Right lobe of liver (tissue), 6 donors: ENCODE results near the gene ERICH6. TPM values are rescaled to one million over a fixed set of nuclear protein-coding genes. Genes with fewer than 3 reads are reported as not detected.

ENCODE experiments used
- ATAC-seq, 4 donors: fragments of 200-7000 bp; cut with Tn5 transposase; one replicate each; pipeline ENCODE4 v1.9.1; 2020; ENCODE audit warnings: mild to moderate bottlenecking in 4 of 4, moderate library complexity in 4 of 4
- DNase-seq, 3 donors: peaks; one replicate each; pipeline ENCODE4 v3.0.0-alpha.2; 2020
- H3K27ac ChIP-seq, 3 donors: fragments of 200-600 bp; one replicate each; pipeline ENCODE4 v1.8.0; 2022
- H3K27me3 ChIP-seq, 2 donors: fragments of 200-600 bp; one replicate each; pipeline ENCODE4 v1.8.0; 2022
- H3K36me3 ChIP-seq, 4 donors: fragments of 200-600 bp; sonication (generic) in 1 of 4; one replicate each; pipeline versions ENCODE4 v1.5.1 to v1.8.0; 2017 to 2022; ENCODE audit warnings: control low read depth in 1 of 4
- H3K4me1 ChIP-seq, 4 donors: fragments of 200-600 bp; sonication (generic) in 1 of 4; one replicate each; pipeline versions ENCODE4 v1.5.1 to v1.8.0; 2017 to 2022; ENCODE audit warnings: control low read depth in 1 of 4
- H3K4me3 ChIP-seq, 3 donors: fragments of 200-600 bp; one replicate each; pipeline ENCODE4 v1.8.0; 2022
- H3K9me3 ChIP-seq, 4 donors: fragments of 200-600 bp; sonication (generic) in 1 of 4; one replicate each; pipeline versions ENCODE4 v1.5.1 to v1.8.0; 2017 to 2022; ENCODE audit warnings: control low read depth in 1 of 4
- CTCF ChIP-seq, 4 donors: fragments of 200-600 bp in 3 of 4; fragments of 450-650 bp in 1 of 4; IDR thresholded peaks; one replicate each; pipeline versions ENCODE4 v1.5.1 to v1.8.0; 2016 to 2022; ENCODE audit warnings: antibody characterized with exemption in 4 of 4, mild to moderate bottlenecking in 2 of 4
- POLR2A ChIP-seq: fragments of 450-650 bp; IDR thresholded peaks from one replicate; pipeline ENCODE4 v1.6.1; 2017; ENCODE audit warnings: antibody characterized with exemption, mild to moderate bottlenecking
- WGBS: methylation state at CpG from one replicate; pipeline ENCODE4 v1.1.6; 2018; ENCODE audit warnings: low coverage, low lambda C conversion rate; ENCODE audit not compliant: insufficient coverage; ENCODE audit errors: missing lambda C conversion rate; 5-methylcytosine and 5-hydroxymethylcytosine counted together
- intact Hi-C, 2 donors: fragments of 100-400 bp; cut with DNase I; formaldehyde crosslinking; loops; one replicate each; pipeline versions ENCODE4 v1.11.2 to v1.14.1; 2022
- total RNA-seq, 6 experiments: library from RNA; depleted of rRNA in 2 of 6; stranded (reverse); fragments of >200 nt in 2 of 6; fragmentation: NEBNext Ultra II Directional in 3 of 6; extraction: Animal tissue kit (Norgen Biotek cat#: 25700) in 3 of 6; gene quantifications; one replicate each; pipeline versions ENCODE4 v1.1.0 to v1.2.4, GENCODE V29; 2016 to 2023
- donor health status: DM: no; HTN: yes; CAD: no.
- donor health status: DM: no; HTN: no; CAD: no.
- donor health status: DM: no; HTN: no; CAD: no.
- donor health status: DM: no; HTN: yes; CAD: no.
- donor health status: DM: no; HTN: yes; CAD: no.

Gene ERICH6
- total RNA-seq, 6 experiments from 2014 or later, result 0.49 TPM; not detected in 5

DNA sequence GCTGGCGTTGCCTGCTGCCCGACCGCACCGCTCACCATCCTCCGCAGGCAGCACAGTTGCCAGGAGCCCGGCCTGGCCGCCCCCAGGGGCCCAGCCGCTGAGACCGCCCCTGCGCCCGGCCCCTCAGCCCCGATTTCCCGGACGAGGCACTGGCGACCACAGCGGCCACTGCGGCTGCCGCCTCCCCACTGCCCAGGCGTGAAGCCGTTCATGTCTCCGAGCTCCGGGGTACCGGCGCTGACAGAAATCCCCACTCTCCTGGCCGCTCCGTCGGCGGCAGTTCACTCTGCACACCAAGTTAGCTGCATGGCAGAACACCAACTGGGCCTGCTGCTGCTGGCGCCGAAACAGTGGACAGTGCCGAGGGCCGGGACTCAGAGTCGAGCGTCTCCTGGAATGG lies 92.1 kb downstream of the ERICH6 start:
- Histone ChIP-seq H3K27ac (no peak overlapping the region), H3K4me3 (no peak overlapping the region), H3K9me3 (no peaks in the 10 kb centered on the region), H3K36me3 (peaks cover 0 to 10% (median 0%) of the 10 kb centered on the region in 4 donors), H3K27me3 (no peaks in the 10 kb centered on the region), H3K4me1 (peaks cover 0 to 34% (median 8%) of the 10 kb centered on the region in 4 donors)
- WGBS, result 98% methylated on average over 7 of the region's 34 CpGs
- DNase-seq (no peak), ATAC-seq (peak in 1 of 4 donors; percentile 36)
- TF ChIP-seq CTCF (IDR thresholded peaks at IDR 0.05), result no peak
- TF ChIP-seq POLR2A, result no peak
- intact Hi-C loops, result no loop called here

GRCh38 chr3:150610785-150611184 lies 92.9 kb downstream of the ERICH6 start:
- TF ChIP-seq POLR2A (no peak), CTCF (IDR thresholded peaks at IDR 0.05) (no peak)
- Histone ChIP-seq H3K36me3 (peaks cover 0 to 10% (median 0%) of the 10 kb centered on the region in 4 donors), H3K4me1 (peaks cover 0 to 34% (median 8%) of the 10 kb centered on the region in 4 donors), H3K4me3 (no peak overlapping the region), H3K9me3 (no peaks in the 10 kb centered on the region), H3K27me3 (no peaks in the 10 kb centered on the region), H3K27ac (no peak overlapping the region)
- peak; percentile 39 to 72 (median 56) for ATAC-seq
- intact Hi-C loops, result no loop called here
- no peak for DNase-seq
- WGBS, result 6% methylated on average over 1 of the region's 1 CpG

- DNase-seq (no peak), ATAC-seq (no peak)
- Histone ChIP-seq H3K4me3 (no peak overlapping the region), H3K27me3 (no peaks in the 10 kb centered on the region), H3K36me3 (peaks cover 0 to 10% (median 0%) of the 10 kb centered on the region in 4 donors), H3K9me3 (no peaks in the 10 kb centered on the region), H3K4me1 (peaks cover 0 to 39% (median 8%) of the 10 kb centered on the region in 4 donors), H3K27ac (no peak overlapping the region)
- TF ChIP-seq CTCF (IDR thresholded peaks at IDR 0.05), result no peak
- no peak for TF ChIP-seq POLR2A
- intact Hi-C loops, result no loop called here
- 0% methylated on average over 1 of the region's 1 CpG for WGBS
Observed at GRCh38 chr3:150609988-150610387, 93.7 kb downstream of the ERICH6 start.

Other genes starting within 250 kb of the ERICH6 start
- 100 to 1,000 TPM in 2 of 6 experiments, 10 to 100 TPM in 4; 65.6 to 367 (median 92.4) TPM for gene SERP1, start 157.4 kb downstream of the ERICH6 start, total RNA-seq
- gene EIF2A, start 157.1 kb downstream of the ERICH6 start, total RNA-seq, result 10 to 100 TPM; 29.8 to 89.9 (median 39.4) TPM
- 10 to 100 TPM; 51.1 to 72.8 (median 63.4) TPM for gene SELENOT, start 100.6 kb downstream of the ERICH6 start, total RNA-seq
- gene SIAH2, start 59.2 kb upstream of the ERICH6 start, total RNA-seq, result 10 to 100 TPM; 20.5 to 53.0 (median 36.5) TPM
- not detected for gene MINDY4B, start 201.5 kb upstream of the ERICH6 start, total RNA-seq